ENCODE results near the gene NCBP3. TPM values are rescaled to one million over a fixed set of nuclear protein-coding genes. Genes with fewer than 3 reads are reported as not detected.

Gene NCBP3
- total and polyA plus RNA-seq, 2 donors (not counting 3 experiments of a cell fraction or from before 2014, with no cell fraction given) = 18.2 to 51.1 TPM

DNA sequence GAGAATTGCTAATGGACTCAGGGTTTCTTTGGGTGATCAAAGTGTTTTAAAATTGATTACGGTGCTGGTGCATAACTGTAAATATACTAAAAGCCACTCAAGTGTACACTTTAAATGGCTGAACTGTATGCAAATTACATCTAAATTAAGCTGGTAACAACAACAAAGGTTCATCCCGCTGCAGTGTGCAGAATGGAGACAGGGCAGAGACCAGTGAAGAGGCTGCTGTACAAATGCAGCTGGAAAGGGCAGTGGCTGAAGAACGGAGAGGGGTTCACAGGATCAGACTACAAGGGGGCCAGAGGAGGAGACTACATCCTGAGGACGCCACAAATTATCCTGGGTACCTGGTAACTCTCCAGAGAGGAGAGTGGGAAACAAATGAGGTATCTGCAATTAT lies 36.0 kb downstream of the NCBP3 start:
- TF ChIP-seq JUN (IDR thresholded peaks at IDR 0.05; ENCODE audit: borderline replicate concordance, insufficient read depth, insufficient read length, low read depth) (no peak), FOS (IDR thresholded peaks at IDR 0.05; ENCODE audit: borderline replicate concordance, insufficient read depth, low read length) (no peak), POLR2A (IDR thresholded peaks at IDR 0.05; ENCODE audit: low read depth, low read length) (no peak), GATA2 (IDR thresholded peaks at IDR 0.05; ENCODE audit: insufficient read depth, insufficient read length, low read depth, low read length) (no peak), POLR2AphosphoS5 (IDR thresholded peaks at IDR 0.05; ENCODE audit: insufficient read depth, low read depth, low read length) (no peak), EZH2 (IDR thresholded peaks at IDR 0.05; ENCODE audit: borderline replicate concordance, low read depth, low read length, severe bottlenecking) (no peak), MYC (IDR thresholded peaks at IDR 0.05; ENCODE audit: low read depth, low read length) (no peak)
- TF ChIP-seq, protein P1, sequence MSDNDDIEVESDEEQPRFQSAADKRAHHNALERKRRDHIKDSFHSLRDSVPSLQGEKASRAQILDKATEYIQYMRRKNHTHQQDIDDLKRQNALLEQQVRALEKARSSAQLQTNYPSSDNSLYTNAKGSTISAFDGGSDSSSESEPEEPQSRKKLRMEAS (IDR thresholded peaks at IDR 0.05; ENCODE audit: insufficient read depth, insufficient read length) = no peak
- TF ChIP-seq, protein P2, sequence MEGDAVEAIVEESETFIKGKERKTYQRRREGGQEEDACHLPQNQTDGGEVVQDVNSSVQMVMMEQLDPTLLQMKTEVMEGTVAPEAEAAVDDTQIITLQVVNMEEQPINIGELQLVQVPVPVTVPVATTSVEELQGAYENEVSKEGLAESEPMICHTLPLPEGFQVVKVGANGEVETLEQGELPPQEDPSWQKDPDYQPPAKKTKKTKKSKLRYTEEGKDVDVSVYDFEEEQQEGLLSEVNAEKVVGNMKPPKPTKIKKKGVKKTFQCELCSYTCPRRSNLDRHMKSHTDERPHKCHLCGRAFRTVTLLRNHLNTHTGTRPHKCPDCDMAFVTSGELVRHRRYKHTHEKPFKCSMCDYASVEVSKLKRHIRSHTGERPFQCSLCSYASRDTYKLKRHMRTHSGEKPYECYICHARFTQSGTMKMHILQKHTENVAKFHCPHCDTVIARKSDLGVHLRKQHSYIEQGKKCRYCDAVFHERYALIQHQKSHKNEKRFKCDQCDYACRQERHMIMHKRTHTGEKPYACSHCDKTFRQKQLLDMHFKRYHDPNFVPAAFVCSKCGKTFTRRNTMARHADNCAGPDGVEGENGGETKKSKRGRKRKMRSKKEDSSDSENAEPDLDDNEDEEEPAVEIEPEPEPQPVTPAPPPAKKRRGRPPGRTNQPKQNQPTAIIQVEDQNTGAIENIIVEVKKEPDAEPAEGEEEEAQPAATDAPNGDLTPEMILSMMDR (IDR thresholded peaks at IDR 0.05; ENCODE audit: extremely low read depth in 1 of 2, insufficient read depth in 1 of 2, low read depth in 1 of 2, low read length in 2 of 2) = no peak
- Histone ChIP-seq H3K9ac (replicated peaks; ENCODE audit: extremely low read depth, insufficient read depth, low read length) (no peak overlapping the region), H2AFZ (ENCODE audit: low read depth, low read length) (no peak overlapping the region), H4K20me1 (replicated peaks; ENCODE audit: control insufficient read depth, extremely low read depth, insufficient read depth, low read length) (no peaks in the 10 kb centered on the region), H3K27ac (ENCODE audit: insufficient read depth, low read depth, low read length) (no peak overlapping the region), H3K79me2 (ENCODE audit: control insufficient read depth, insufficient read depth, low read length) (no peaks in the 10 kb centered on the region), H3K36me3 (ENCODE audit: control insufficient read depth in 2 of 2, extremely low read depth in 1 of 2, insufficient read depth in 2 of 2, low read length in 2 of 2) (peaks cover 10 to 28% of the 10 kb centered on the region in 2 experiments), H3K27me3 (ENCODE audit: control insufficient read depth in 2 of 2, insufficient read depth in 2 of 2, low read length in 2 of 2) (no peaks in the 10 kb centered on the region), H3K9me1 (replicated peaks; ENCODE audit: control insufficient read depth, extremely low read depth, insufficient read depth, low read length) (no peaks in the 10 kb centered on the region), H3K4me1 (ENCODE audit: control insufficient read depth, extremely low read depth, insufficient read depth, low read length) (no peaks in the 10 kb centered on the region), H3K4me2 (ENCODE audit: insufficient read depth, low read length) (no peak overlapping the region), H3K9me3 (replicated peaks; ENCODE audit: control insufficient read depth, insufficient read depth, low read length) (no peaks in the 10 kb centered on the region), H3K4me3 (replicated peaks in 1 of 3; ENCODE audit: insufficient read depth in 1 of 3, low read depth in 1 of 3, low read length in 3 of 3) (no peak overlapping the region)
- CTCF ChIA-PET = interaction anchor here (2.9 kb wide), 1 partner anchor 72 kb away, joined by 21 read pairs; no protein-coding TSS in a partner anchor
- DNase-seq (ENCODE audit: low read depth, low spot score) (no peak), FAIRE-seq (no peak)
- dilution Hi-C loops (cut with MboI; ENCODE audit: extremely low pct_ligation_motif_present, low sequenced_read_pairs) = no loop called here
- no TSS peak for BruUV-seq (replicated peaks)
- POLR2A ChIA-PET = no interaction called here
- intact Hi-C loops (cut with micrococcal nuclease) = no loop called here

Data from endothelial cell of umbilical vein (primary cell).